HepG2 (cell line): ENCODE data around the gene FAM234B. TPM values are rescaled to one million over a fixed set of nuclear protein-coding genes. Genes with fewer than 3 reads are reported as not detected.

ENCODE experiments used
- AKNA ChIP-seq: sonication (generic); formaldehyde crosslinking; IDR thresholded peaks from 2 replicates; pipeline ENCODE4 v1.4.0; 2020; ENCODE audit warnings: missing genetic modification reagents, borderline replicate concordance
- DZIP1 ChIP-seq: sonication (generic); formaldehyde crosslinking; IDR thresholded peaks from 2 replicates; pipeline ENCODE4 v1.5.0; 2020; ENCODE audit warnings: mild to moderate bottlenecking, missing genetic modification reagents
- E2F5 ChIP-seq: sonication (generic); formaldehyde crosslinking; conservative IDR thresholded peaks from 2 replicates; pipeline ENCODE4 v1.4.0; 2020; ENCODE audit warnings: missing genetic modification reagents
- IKZF5 ChIP-seq: IDR thresholded peaks from 2 replicates; pipeline ENCODE4 v1.6.1; 2018; ENCODE audit warnings: missing genetic modification reagents, mild to moderate bottlenecking, missing compliant biosample characterization
- MYPOP ChIP-seq: sonication (generic); formaldehyde crosslinking; IDR thresholded peaks from 2 replicates; pipeline ENCODE4 v1.8.1; 2023; ENCODE audit warnings: mild to moderate bottlenecking, moderate library complexity, missing genetic modification reagents
- NFIC ChIP-seq: IDR thresholded peaks from 2 replicates; pipeline ENCODE4 v1.6.1; 2012; ENCODE audit warnings: mild to moderate bottlenecking, low read length, inconsistent platforms
- REST ChIP-seq, 2 experiments: IDR thresholded peaks; 2 replicates each; pipeline ENCODE4 v1.6.1; 2011 to 2012; ENCODE audit warnings: low read length in 2 of 2, borderline replicate concordance in 1 of 2, low read depth in 1 of 2, mild to moderate bottlenecking in 1 of 2, moderate library complexity in 1 of 2
- ZMAT3 ChIP-seq: sonication (generic); formaldehyde crosslinking; conservative IDR thresholded peaks from 2 replicates; pipeline ENCODE4 v1.7.0; 2021; ENCODE audit warnings: missing genetic modification reagents
- ZNF253 ChIP-seq: sonication (generic); formaldehyde crosslinking; IDR thresholded peaks from 2 replicates; pipeline ENCODE4 v1.8.0; 2022; ENCODE audit warnings: mild to moderate bottlenecking, missing genetic modification reagents, borderline replicate concordance
- ZNF670 ChIP-seq: sonication (generic); formaldehyde crosslinking; IDR thresholded peaks from 2 replicates; pipeline ENCODE4 v1.8.0; 2022; ENCODE audit warnings: mild to moderate bottlenecking, missing genetic modification reagents, borderline replicate concordance
- ZNF772 ChIP-seq: sonication (generic); formaldehyde crosslinking; IDR thresholded peaks from 2 replicates; pipeline ENCODE4 v1.5.0; 2020; ENCODE audit warnings: mild to moderate bottlenecking, missing genetic modification reagents
- polyA plus RNA-seq, 8 experiments: library from polyadenylated mRNA; depleted of rRNA in 3 of 8; stranded (reverse) in 7 of 8; unstranded in 1 of 8; fragments of >200 nt; fragmentation: Illumina TruSeq in 4 of 8; extraction: Trizol in 4 of 8; gene quantifications; 2 replicates each; pipeline versions ENCODE4 v1.2.1 to v1.2.3, GENCODE V29; 2011 to 2016; ENCODE audit warnings: low read depth in 4 of 8, missing spikeins in 1 of 8, mixed read lengths in 1 of 8; ENCODE audit not compliant: insufficient read depth in 1 of 8
- total RNA-seq, 5 experiments: library from RNA; depleted of rRNA; stranded (reverse); fragments of >200 nt; fragmentation: Illumina TruSeq; extraction: Trizol; gene quantifications; 2 replicates each; pipeline ENCODE4 v1.2.3, GENCODE V29; 2016; ENCODE audit warnings: low read depth in 1 of 5

Gene FAM234B
- total and polyA plus RNA-seq, 2 of the 13 experiments (the other 11 are each of a cell fraction or from before 2014, with no cell fraction given): 7.8 to 13.8 TPM

- TF ChIP-seq REST (IDR thresholded peaks at IDR 0.05; ENCODE audit: borderline replicate concordance in 1 of 2, low read depth in 1 of 2, low read length in 2 of 2) (no peak), NFIC (no peak), ZNF772 (no peak), ZNF253 (no peak), ZMAT3 (CRISPR knock-in tag) (no peak), E2F5 (CRISPR knock-in tag) (no peak), IKZF5 (CRISPR knock-in tag) (no peak), DZIP1 (no peak), AKNA (CRISPR knock-in tag) (no peak), MYPOP (CRISPR knock-in tag) (no peak), ZNF670 (CRISPR knock-in tag) (no peak)
Observed at GRCh38 chr12:12996209-12996608, 48.0 kb upstream of the FAM234B start (continued).
